GM18909 (cell line): ENCODE data around the gene LRRC18.

ENCODE experiments used
- ATAC-seq: cut with Tn5 transposase; IDR thresholded peaks from one replicate; pipeline ENCODE4 v1.9.1; 2021; ENCODE audit warnings: mild to moderate bottlenecking; ENCODE audit not compliant: unreplicated experiment, poor library complexity

Gene LRRC18

DNA sequence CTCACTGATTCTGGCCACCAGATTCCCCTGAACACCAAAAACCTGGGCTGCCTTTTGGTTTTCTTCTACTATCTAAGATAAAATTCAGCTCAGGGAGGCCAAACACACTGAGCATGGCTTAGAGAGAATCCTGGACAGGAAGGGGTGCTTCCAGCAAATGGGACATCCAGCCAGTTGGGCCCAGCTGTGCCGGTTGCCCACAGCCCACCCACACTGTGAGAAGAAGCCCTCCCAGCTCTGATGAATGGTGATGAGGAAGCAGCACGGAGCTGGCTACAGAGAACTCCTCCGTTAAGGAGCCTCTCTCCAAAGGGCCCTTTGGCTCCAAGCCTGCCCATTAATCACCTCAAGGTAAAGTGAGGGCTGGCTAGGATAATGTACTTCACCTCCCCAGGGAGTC is 15.9 kb downstream of the LRRC18 start:
- no peak for ATAC-seq

DNA sequence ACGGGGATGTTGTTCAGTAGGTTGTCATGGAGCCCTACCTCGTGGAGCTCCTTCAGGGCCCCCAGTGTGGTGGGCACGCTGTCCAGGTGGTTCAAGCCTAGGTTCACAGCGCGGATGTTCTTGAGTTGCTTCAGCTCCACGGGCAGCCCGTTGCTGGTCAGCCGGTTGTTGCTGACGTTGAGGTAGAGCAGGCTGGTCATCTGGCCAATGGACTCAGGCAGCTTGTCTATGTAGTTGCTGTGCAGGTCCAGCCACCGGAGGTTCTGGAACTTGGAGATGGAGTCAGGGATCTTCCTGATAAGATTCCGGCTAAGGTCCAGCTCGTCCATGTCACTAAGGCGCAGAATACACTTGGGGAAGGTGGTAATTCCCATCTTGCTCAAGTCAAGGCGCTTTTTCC is 26.0 kb downstream of the LRRC18 start:
- no peak for ATAC-seq

DNA sequence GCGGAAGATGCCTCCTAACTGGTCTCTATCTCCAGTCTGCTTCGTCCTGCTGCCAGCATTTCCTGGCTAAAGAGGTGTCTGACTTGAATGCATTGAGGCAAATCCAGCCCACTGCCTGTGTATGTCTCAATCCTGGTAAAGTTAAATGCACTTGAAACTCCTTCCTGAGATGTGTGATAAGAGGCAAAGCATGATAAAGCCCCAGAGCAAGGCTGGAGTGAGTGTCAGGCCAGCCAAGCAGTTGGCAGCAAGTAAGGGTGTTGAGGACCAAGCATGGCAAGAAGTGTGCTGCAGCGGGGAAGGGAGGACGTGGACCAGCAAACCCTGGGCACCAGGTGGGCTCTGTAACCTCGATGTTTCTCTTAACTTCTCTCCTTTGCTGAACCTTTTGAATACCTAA is 29.1 kb downstream of the LRRC18 start:
- no peak for ATAC-seq

DNA sequence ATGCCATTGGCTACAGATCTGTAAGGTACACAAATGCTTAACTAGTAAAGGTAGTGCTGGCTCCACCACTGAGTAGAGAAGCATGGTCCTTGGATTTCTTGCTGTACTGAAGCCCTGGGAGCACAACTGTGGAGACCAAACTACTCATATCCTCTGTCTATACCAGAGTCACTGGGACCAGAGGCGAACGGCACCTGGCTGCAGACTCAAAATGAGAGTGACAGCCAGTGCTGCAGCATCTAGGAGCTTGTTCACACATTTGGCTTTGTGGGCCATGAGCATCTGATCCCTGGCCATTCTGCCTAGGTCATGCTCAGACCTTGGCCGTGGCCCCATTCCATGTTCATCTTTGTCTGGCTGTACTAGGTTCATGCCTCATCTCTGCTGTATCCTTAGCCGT is 31.9 kb downstream of the LRRC18 start:
- ATAC-seq, result no peak

- no peak for ATAC-seq
Observed at GRCh38 chr10:48906841-48907240, 32.8 kb downstream of the LRRC18 start.

- ATAC-seq, result no peak
Observed at GRCh38 chr10:48905311-48905710, 34.3 kb downstream of the LRRC18 start.

- no peak for ATAC-seq
Observed at GRCh38 chr10:48904861-48905260, 34.8 kb downstream of the LRRC18 start.

- ATAC-seq, result no peak
Observed at GRCh38 chr10:48903151-48903550, 36.5 kb downstream of the LRRC18 start.

GRCh38 chr10:48902096-48902495 is 37.5 kb downstream of the LRRC18 start:
- ATAC-seq, result no peak

DNA sequence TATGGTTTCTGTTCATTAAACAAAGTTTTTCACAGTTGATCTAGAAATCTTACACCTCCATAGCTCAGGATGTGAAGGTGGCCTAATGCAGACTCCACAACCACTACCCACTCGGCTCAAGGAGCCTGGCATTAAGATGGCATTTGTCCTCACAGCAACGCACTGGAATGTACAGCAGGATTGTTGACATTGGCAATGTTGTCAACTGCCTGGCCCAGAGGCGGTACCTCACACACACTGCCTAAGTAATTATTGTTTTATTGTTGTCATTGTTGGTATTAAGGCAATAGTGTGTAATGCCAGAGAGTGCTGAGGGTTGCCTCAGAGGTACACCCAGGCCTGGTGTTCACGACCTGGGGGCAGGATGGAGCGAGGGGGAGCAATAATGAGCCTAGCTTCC is 38.3 kb downstream of the LRRC18 start:
- ATAC-seq, result no peak

DNA sequence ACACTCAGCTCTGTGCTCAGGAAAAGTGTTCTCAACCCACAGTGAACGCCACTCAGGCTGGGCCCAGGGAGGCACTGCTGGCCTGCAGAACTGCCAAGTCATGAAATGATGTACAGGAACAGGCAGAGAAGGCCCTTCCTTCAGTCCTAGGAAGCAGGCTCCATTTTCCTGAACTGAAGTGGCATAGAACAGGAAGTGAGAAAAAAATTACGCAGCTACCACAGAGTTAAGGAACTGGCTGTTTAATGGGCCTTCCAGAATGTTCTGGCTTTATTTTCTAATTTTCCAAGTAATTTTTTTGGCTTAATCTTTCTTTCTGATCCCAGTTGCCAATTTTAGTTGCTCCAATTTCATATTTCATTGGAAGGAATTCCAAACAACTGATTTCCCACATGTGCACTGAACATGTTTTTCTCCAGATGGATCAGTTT is 39.3 kb downstream of the LRRC18 start:
- no peak for ATAC-seq

DNA sequence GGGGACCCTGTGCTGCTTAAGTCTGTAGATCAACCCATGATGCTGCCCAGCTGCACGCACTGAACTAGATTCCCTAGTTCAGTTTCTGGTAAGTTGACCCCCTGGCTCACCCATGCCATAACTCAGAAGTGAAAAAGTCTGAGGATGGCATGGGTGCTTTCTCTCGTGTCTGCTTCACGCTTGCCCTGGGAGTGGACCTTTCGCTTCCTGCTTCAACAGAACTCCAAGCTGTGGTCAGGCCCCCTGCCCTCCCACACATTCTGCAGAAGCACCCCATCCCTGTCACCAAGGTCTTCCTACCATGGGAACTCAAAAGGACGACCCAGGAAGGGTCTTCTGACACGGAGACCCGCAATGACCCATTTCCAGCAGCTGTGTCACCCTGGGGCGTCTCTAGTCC is 39.9 kb downstream of the LRRC18 start:
- no peak for ATAC-seq

DNA sequence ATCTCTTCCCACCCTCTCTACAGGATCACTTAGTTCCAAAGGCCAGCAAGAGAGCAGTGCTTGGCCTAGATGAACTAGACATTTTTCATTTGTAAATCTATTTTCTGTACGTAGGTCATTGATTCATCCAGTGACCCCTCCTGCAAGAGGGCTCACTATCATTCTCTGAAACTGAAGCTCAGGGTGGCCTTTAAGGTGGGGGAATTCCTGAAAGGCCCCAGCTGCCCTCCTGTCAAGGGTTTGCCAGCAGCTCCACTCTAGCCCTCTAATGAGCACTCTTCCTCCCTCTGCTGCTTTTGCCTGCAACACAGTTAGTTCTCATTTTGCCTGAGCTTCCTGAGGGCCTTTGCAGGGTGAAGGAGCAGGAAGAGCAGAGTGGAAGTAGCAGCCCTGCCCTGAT is 41.2 kb downstream of the LRRC18 start:
- ATAC-seq, result no peak

DNA sequence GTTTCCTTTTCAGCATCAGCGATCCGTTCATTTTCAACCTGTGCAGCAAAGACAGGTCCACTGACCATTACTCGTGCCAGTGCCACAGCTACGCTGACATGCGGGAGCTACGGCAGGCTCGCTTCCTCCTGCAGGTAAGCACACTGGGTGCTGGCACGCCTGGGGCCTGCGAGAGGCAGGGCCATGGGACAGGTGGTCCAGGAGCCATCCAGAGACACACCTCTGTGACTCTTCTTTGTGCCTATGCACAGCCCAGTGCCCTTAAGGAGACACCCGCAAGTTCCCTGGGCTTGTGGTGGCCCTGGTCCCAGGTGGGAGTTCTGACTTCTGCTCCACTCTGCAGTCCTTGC is 42.2 kb downstream of the LRRC18 start:
- ATAC-seq, result no peak

DNA sequence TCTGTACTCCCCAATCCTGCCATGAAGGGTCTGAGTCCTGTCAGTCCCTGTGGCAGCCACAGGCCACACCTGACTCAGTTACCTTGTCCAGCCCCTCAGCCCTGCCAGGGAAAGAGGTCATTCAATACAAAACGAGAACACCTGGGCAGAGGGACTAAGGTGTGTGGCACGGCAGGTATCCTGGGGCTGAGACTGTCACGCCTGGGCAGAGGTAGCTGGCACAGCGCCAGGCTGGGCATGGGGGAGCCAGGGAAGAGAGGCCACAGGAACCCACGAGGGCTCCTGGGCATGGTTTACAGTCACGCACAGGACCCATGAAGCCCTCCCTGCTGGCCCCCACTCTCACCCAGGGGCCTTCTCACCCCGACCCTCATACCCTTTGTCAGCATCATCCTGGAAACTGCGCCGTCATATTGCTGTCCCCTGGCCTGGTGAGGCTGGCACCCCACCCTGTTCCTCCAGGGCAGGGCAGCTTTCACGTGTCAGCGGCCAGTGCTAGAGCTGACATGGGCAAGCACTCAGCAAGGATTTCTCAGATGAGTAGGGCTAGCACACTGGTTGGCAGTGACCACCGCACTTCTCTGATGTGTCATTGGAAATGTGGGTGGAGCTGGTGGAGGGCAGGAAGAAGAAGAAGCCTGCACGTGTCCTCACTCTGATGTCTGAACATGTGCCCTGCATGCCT is 42.7 kb downstream of the LRRC18 start:
- no peak for ATAC-seq

DNA sequence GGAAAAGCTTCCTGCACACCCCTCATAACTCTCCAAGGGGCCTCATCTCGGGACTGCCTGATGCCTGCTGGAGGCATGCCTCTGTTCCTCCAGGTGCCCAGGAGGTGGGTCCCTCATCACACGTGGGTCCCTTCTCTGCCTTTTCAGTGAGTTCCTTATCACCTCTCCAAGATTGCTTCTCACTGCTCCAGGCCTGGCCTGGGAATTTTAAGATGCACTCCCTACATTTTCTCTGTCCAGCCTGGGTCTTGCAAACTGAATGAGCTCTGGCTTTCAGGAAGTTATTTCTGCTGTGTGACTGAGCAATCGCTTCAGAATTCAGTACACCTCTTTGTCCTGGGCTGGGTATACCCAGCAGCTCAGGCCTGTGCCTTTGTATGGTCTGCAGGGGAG is 43.8 kb downstream of the LRRC18 start:
- no peak for ATAC-seq

- ATAC-seq, result no peak
Observed at GRCh38 chr10:48894911-48895802, 44.5 kb downstream of the LRRC18 start.

DNA sequence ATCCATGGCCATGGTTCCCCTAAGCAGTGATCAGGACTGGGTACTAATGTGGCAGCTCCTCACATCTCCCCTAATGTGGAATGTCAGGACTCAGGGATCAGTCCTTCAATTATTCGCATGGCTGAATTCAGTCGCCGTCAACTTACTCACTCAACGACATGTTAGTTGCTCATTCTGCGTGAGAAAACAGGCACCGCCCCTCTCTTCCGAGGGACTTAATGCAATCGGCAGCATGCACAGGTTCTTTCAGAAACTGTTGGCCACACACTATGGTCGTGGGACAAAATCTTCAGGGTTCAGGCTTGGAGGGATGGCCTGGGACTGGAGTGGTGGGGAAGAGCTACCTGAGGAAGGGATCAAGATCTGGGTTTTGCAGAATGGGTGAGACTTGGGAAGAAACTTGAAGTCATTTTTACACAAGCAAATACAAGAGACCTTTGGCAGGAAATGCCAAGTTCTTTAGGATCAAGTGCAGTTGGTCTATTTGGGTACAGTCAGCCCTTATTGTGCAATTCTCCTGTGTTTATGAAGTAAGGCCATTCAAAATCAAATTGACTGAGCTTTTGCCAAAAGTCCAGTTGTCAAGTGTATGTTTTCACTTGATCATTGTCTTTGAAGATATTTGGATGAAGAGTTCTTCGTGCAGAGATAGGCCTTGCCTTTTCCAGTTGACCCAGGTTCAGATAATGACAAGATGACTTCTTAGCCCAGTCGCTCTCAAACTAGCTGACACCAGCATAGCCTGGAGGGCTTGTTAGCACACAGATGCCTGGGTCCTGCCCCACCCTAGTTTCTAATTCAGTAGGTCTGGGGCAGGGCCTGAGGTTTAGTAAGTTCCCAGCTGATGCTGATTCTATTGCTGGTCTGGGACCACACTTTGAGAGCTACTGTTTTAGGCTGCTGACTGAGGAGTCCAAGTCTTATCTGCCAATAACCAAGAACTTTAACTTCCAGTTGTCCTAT is 48.5 kb downstream of the LRRC18 start:
- no peak for ATAC-seq

GRCh38 chr10:48887982-48888381 is 51.7 kb downstream of the LRRC18 start:
- ATAC-seq, result no peak

DNA sequence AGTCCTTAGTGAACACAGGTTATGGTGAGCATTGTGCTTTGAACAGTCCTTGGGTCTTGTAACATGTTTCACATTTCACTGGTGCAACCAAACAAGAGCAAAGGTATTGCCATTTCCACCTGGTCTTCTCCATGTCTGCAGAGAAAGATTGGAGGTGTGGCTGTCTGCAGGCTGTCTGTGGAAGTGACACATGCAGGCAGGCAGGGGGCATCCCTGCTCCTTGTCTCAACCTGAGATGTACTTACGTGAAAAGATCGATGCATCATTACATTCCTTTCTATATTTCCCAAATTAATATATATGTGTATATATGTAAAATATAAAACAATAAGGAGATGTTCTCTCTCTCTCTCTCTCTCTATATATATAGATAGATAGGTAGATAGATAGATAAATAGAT is 54.3 kb downstream of the LRRC18 start:
- ATAC-seq, result no peak
